H1 (cell line): ENCODE results near the gene TMEM225B. TPM values are rescaled to one million over a fixed set of nuclear protein-coding genes. Genes with fewer than 3 reads are reported as not detected.

ENCODE experiments used
- BRCA1 ChIP-seq: IDR thresholded peaks from 2 replicates; pipeline ENCODE4 v1.6.1; 2012; ENCODE audit warnings: low read depth, low read length, improper control_type of control experiment
- CBX5 ChIP-seq: fragments of 300-800, 300-1000 bp; sonication (generic); IDR thresholded peaks from 2 replicates; pipeline ENCODE4 v1.7.1; 2016; ENCODE audit warnings: antibody characterized with exemption, low read length, low read depth
- CEBPB ChIP-seq: IDR thresholded peaks from 2 replicates; pipeline ENCODE4 v1.6.1; 2012; ENCODE audit warnings: low read depth, low read length
- CHD7 ChIP-seq: fragments of 300-600 bp; sonication (generic); IDR thresholded peaks from 2 replicates; pipeline ENCODE4 v1.7.1; 2012; ENCODE audit warnings: low read length, moderate library complexity, mild to moderate bottlenecking, inconsistent platforms; ENCODE audit not compliant: insufficient replicate concordance
- RXRA ChIP-seq: IDR thresholded peaks from 2 replicates; pipeline ENCODE4 v1.6.1; 2011; ENCODE audit warnings: low read depth, mild to moderate bottlenecking, low read length, moderate library complexity; ENCODE audit not compliant: insufficient read depth
- SIRT6 ChIP-seq: IDR thresholded peaks from one replicate; pipeline ENCODE4 v1.7.1; 2012; ENCODE audit warnings: low read length, inconsistent platforms
- SIX5 ChIP-seq: IDR thresholded peaks from 2 replicates; pipeline ENCODE4 v1.6.1; 2011; ENCODE audit warnings: mild to moderate bottlenecking, low read depth, low read length
- SP1 ChIP-seq: IDR thresholded peaks from 2 replicates; pipeline ENCODE4 v1.6.1; 2011; ENCODE audit warnings: low read depth, low read length
- TAF1 ChIP-seq: IDR thresholded peaks from 2 replicates; pipeline ENCODE4 v1.6.1; 2011; ENCODE audit warnings: mild to moderate bottlenecking, low read depth, low read length
- TBP ChIP-seq: IDR thresholded peaks from 2 replicates; pipeline ENCODE4 v1.6.1; 2011; ENCODE audit warnings: low read depth, low read length, improper control_type of control experiment
- polyA plus RNA-seq, 7 experiments: library from polyadenylated mRNA; depleted of rRNA in 3 of 7; stranded (reverse) in 5 of 7; unstranded in 2 of 7; fragments of >200 nt in 5 of 7; fragments of 200-250 nt in 2 of 7; gene quantifications; 1 replicate in 5 of 7; 2 replicates in 1 of 7; 4 replicates in 1 of 7; pipeline versions ENCODE4 v1.2.1 to v1.2.3, GENCODE V29; 2011 to 2013; ENCODE audit warnings: missing spikeins in 2 of 7, mixed read lengths in 2 of 7
- total RNA-seq: library from RNA; stranded (reverse); fragmentation: NEBNext Ultra II Directional; extraction: Animal tissue kit (Norgen Biotek cat#: 25700); gene quantifications from 2 replicates; pipeline ENCODE4 v1.2.1, GENCODE V29; 2021

TMEM225B gene
- total and polyA plus RNA-seq, 2 of the 8 experiments (the other 6 are each of a cell fraction or from before 2014, with no cell fraction given), result 0.68 TPM; not detected in 1

DNA sequence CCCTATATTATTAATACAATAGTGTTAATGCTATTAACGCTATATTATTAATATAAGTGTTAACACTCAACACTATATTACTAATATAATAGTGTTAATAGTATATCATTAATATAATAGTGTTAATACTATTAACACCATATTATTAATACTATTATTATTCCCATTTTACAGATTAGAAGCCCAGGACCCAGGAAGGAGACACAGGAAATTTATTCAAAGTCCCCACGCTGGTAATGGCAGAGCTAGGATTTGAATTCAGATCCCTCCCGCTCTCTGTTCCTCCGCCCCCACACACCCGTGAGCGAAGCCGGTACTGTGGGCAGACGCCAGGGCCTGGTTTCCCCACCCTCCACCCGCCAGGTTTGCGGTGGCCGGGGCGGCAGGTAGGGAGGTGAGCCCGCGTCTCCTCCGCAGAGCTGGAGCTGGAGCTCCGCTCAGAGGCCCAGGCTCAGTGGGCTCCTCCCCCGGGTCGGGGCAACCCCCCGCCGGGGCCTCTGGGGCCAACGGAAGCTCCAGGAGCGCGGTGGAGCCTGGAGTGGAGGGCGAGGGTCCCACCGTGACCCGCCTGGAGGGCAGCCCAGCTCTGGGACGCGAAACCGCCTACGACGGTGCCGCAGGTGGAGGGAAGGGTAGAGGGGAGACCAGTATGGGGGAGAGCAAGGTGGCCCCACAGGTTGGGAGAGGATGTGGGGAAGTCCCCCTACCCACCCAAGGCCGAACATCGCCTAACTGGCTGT is at the start of gene TMEM225B (continued):
- TF ChIP-seq CHD7 (no peak), CEBPB (no peak), BRCA1 (no peak), SIRT6 (no peak), TAF1 (no peak), CBX5 (no peak), SIX5 (no peak), RXRA (no peak), TBP (no peak), SP1 (no peak)
- TF ChIP-seq, all 59 proteins: peak for 0
